Skin epidermis (tissue), 12 donors: ENCODE results near the gene ACY1.

Source experiments
- H3K27ac ChIP-seq, 21 experiments: fragments of 200-600 bp; sonication (generic) in 11 of 21; one replicate each; pipeline ENCODE4 v1.5.0; 2020; ENCODE audit warnings: mild to moderate bottlenecking in 3 of 21, inconsistent platforms in 2 of 21, moderate library complexity in 2 of 21
- H3K4me3 ChIP-seq, 7 experiments: fragments of 200-600 bp; sonication (generic) in 2 of 7; one replicate each; pipeline ENCODE4 v1.5.0; 2020; ENCODE audit warnings: inconsistent platforms in 2 of 7, mild to moderate bottlenecking in 2 of 7, moderate library complexity in 1 of 7

The ACY1 gene

GRCh38 chr3:51961602-51962569 lies 21.4 kb upstream of the ACY1 start:
- Histone ChIP-seq H3K27ac (no peak overlapping the region), H3K4me3 (no peak overlapping the region)

GRCh38 chr3:51962854-51963530 lies 20.3 kb upstream of the ACY1 start:
- H3K27ac ChIP-seq, result no peak overlapping the region

DNA sequence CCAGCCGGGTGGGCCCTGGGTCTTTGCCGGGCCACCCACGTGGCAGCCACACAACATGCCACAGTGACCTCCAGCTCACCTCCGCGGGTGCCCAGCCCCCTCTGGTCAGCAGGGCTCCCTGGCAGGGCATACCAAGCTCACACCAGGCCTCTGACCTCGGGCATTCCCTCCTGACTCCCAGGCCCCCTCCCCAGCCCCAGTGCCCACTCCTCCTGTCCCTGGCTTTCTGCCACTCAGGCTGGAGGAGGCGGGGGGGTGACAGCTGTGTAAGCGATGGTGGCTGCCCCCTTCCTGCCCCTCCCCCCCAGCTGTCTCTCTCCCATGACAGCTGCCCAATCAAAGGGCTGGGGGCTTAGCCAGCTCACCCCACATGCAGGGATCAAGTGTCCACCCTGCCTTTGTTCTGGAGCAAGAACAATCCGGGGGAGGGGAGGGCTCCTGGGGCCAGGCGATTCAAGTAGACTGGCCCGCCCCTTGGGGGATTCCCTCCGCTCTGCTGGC lies 19.3 kb upstream of the ACY1 start:
- H3K27ac ChIP-seq, result no peak overlapping the region
- no peak overlapping the region for H3K4me3 ChIP-seq

More at GRCh38 chr3:51962854-51963530, 20.3 kb upstream of the ACY1 start:
- no peak overlapping the region for H3K4me3 ChIP-seq

DNA sequence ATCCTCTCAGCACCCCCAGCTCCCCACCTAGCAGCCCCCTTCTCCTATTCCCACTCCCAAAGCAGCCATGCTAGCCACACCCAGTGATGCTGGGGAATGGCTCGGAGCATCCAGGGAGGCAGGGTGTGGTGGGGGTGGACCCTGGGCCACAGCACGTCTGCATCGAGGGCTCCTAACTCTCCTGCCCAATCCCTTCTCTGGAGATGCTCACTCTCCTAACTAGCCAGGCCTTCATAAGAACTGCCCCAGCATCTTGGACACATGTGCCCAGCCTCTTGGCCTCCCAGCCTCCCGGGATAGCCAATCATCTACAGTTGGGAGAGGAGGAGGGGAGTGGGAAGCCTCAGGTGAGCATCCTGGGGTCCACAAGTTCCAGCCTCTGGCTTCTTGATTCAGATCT lies 18.8 kb upstream of the ACY1 start:
- Histone ChIP-seq H3K4me3 (no peak overlapping the region), H3K27ac (no peak overlapping the region)

DNA sequence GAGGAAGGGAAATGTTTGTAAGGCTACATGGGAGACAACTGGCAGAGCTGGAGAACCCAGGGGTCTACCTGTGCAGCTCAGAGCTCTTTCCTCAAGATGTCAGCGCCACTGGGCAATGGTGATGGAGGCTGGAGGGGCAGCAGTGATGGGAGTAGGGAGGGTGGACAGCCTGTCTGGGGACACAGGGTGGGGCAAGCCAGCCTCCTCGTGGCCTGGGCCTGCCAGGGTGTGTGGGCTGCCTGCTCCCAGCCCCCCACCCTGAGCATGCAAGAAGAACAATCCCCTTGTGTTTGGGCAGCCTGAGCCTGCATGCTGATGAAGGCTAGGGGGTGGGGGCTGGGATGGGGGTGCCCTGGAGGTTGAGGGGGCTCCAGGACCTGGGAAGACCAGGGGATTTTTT lies 17.3 kb upstream of the ACY1 start:
- no peak overlapping the region for H3K4me3 ChIP-seq
- peak overlapping the region in 3 of 21 experiments; percentile 3 to 83 (median 30) for H3K27ac ChIP-seq

DNA sequence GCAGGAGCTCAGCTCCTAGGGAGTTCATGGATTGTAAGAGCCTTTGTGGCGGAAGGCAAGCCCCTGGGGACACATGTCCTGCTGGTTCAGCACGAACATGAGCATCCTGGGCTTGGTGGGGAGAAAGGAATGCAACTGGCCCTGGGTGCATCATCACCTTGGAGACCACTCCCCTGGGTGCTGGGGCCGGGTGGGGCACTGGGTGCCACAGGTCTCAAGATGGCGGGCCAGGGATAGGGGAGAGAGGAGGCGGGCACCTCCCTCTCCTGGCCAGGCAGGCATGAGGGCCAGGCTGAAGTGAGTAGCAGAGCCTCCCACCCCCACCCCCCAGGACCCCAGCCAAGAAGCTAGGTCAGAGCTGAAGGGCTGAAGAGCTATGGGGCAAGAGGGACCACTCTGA lies 16.8 kb upstream of the ACY1 start:
- peak overlapping the region in 14 of 21 experiments; percentile 7 to 94 (median 88) for H3K27ac ChIP-seq

GRCh38 chr3:51966922-51967383 lies 16.4 kb upstream of the ACY1 start:
- peak overlapping the region in 17 of 21 experiments; percentile 7 to 94 (median 87) for H3K27ac ChIP-seq
- H3K4me3 ChIP-seq, result peak overlapping the region; percentile 53 to 78 (median 73)

More for the DNA sequence above, 16.8 kb upstream of the ACY1 start:
- peak overlapping the region; percentile 53 to 78 (median 73) for H3K4me3 ChIP-seq

DNA sequence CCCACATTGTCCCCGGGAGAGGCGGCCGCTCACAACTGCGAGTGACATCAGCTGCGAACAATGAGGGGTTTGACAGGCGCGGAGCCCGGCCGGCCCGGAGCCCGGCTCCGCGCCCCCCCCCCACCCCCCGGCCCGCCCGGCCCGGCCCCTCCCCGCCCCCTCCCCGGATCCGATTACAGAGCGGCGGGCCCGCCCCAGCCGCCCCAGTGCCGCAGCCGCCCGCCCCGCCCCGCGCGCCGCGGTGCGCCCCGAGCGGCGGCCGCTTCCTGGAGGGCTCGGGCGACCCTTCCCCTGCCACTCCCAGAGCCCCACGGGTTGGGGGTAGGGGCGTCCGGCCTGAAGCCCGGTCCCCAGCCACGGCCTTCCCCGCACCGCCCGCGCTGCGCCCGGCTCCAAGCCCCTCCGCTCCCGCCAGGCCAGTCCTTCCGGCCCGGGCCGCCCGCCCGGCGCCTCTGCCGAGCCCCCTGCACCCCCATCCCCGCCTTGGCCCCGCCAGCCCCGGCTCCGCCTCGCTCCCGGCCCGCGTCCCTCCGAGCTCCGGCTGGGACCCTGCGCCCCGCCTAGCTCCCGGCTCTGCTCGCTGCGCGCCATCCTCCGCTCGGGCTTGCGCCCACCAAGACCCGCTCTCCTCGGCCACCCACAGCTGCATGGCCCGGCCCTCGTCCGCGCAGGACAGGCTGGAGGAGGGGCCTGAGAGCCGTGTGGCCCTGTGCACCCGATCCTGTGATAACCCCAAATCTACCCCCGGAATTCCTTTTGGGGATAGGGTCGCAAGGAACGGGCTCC lies 15.8 kb upstream of the ACY1 start, which contains the start of gene PCBP4:
Gene PCBP4 (minus strand): TSS at position 71 of the 786 bp plus-strand sequence. CDS start 6,214 bp downstream, outside the sequence.
- H3K4me3 ChIP-seq, result peak within 1 kb of the TSS; percentile 53 to 78 (median 73)
- peak within 1 kb of the TSS; percentile 73 to 94 (median 87) for H3K27ac ChIP-seq

DNA sequence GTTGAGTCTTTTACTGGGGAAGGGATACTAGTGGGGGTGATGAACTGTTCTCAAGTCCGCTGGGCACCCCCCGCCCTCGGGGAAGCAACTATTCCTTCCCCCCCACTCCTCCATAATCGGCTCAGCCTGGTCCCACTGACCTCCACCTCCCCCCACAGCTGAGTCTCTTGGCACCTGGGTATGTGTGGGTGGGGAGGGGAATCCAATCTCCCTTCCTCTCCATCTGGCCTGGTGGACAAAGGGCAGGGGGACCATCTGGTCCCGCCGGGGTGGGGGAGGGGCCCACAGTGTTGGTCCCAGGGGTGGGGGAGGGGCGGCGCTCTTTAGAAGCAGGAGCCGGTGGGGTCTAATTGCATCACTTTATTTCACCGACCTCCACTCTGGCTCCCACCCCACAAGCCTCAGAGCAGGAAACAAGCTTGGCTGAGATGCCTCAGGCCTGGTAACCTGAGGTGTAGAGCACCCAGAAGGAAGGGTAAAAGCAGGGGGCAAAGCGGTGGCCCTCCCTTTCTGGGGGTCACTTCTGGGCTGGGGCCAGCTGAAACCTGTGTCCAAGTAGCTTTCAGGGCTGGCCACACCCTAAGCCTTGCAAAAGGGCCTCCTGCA lies 15.1 kb upstream of the ACY1 start:
- H3K4me3 ChIP-seq, result peak overlapping the region; percentile 53 to 78 (median 73)
- H3K27ac ChIP-seq, result peak overlapping the region; percentile 71 to 94 (median 87)

DNA sequence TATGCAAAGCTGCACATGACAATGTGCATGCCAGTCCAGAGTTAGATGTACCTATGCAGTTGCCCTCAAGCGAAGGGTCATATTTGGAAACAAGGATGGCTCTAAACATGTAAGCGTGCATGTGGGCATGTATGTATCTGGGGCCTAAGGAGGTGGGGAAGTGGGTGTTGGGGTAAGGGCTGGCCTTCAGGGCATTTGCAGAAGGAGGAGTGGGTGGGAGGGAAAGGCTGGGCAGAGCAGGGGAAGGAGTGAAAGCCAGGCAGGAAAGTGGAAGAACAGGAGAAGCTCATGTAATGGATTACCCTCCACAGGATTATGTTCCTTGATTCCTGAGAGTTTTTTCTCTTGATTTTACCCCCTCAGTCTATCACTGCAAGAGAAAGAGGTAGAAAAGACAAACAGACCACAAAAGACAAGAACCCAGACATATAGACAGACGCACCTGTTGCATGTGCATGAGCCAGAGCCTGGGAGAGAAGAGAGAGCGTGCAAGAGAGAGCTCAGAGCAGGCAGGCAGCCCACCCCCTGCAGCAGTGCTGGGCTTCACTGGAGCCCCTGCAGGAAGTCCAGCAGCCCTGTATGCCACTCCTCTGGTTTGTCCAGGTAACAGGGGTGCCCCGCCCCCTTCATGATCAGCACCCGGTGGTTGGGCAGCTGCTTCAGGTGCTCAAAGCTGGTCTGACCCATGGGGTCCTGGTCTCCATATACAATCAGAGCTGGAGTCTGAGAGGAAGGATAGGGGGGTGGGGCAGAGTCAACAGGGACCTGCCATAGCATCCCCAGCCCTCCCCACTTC lies 14.3 kb upstream of the ACY1 start:
- peak overlapping the region in 2 of 21 experiments; percentile 88 to 94 for H3K27ac ChIP-seq
- H3K4me3 ChIP-seq, result no peak overlapping the region

GRCh38 chr3:51969841-51970240 lies 13.5 kb upstream of the ACY1 start:
- no peak overlapping the region for H3K4me3 ChIP-seq
- no peak overlapping the region for H3K27ac ChIP-seq

DNA sequence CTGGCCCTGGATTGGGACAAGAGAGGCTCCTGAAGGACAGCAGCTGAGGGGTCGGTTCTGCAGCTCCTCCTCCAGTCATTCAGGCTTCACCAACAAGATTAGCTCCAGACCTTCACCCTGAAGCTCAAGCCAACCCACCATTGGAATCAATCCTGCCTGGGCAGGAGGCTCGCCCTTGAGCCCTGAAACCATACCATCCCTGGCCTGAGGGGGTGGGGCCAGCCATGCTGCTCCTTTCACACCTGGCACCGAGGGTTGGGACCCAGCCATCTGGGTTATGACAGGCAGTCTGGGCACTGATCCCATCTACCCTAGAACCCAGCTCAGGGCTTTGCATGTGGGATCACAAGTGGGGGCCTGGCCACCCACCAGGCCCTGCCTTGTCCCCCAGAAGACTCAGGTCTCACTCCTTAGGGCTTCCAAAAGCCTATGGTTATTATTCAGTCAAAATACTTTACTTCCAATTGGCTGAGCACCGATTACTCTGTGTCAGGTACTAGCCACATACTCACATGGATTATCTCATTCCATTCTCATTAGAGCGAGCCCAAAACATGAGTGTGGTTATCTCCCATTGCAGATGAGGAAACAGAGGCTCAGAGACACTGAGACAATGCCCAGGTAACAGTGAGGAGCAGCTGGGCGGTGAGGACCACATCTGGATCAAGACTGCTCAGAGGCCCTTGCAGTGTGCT lies 12.6 kb upstream of the ACY1 start:
- Histone ChIP-seq H3K4me3 (no peak overlapping the region), H3K27ac (peak overlapping the region in 2 of 21 experiments; percentile 16 to 21)

GRCh38 chr3:51971350-51971749 lies 12.0 kb upstream of the ACY1 start:
- H3K4me3 ChIP-seq, result no peak overlapping the region
- no peak overlapping the region for H3K27ac ChIP-seq

GRCh38 chr3:51974277-51974962 lies 8.9 kb upstream of the ACY1 start:
- H3K4me3 ChIP-seq, result peak overlapping the region; percentile 51 to 79 (median 63)
- H3K27ac ChIP-seq, result peak overlapping the region; percentile 28 to 93 (median 87)

- Histone ChIP-seq H3K4me3 (peak within 1 kb of the TSS; percentile 51 to 79 (median 63)), H3K27ac (peak within 1 kb of the TSS; percentile 65 to 93 (median 87))
These were observed 8.1 kb upstream of the ACY1 start, which contains the start of gene ABHD14A for GRCh38 chr3:51974963-51975851. Gene ABHD14A, plus strand, starts transcription at chr3:51975064. Its CDS starts 72 bp downstream, at chr3:51975136.
